Astrocyte of the cerebellum (primary cell): ENCODE data around the gene IQCE.

Source experiments
- DNase-seq: peaks from one replicate; pipeline ENCODE4 v3.0.0-alpha.2; 2011; ENCODE audit warnings: low read depth
- H3K4me3 ChIP-seq: 2 replicates; pipeline ENCODE4 v1.5.1; 2011; ENCODE audit warnings: mild to moderate bottlenecking, low read depth, low read length, moderate library complexity
- in situ Hi-C: cut with HindIII; loops from 2 replicates; pipeline ENCODE4 v1.10.0; 2017; ENCODE audit warnings: low sequenced_read_pairs
- TF ChIP-seq, protein P1 (sequence below): IDR thresholded peaks from 2 replicates; pipeline ENCODE4 v1.5.1; 2012; ENCODE audit warnings: low read length, low read depth, moderate library complexity, mild to moderate bottlenecking; ENCODE audit errors: missing control alignments

Gene IQCE

DNA sequence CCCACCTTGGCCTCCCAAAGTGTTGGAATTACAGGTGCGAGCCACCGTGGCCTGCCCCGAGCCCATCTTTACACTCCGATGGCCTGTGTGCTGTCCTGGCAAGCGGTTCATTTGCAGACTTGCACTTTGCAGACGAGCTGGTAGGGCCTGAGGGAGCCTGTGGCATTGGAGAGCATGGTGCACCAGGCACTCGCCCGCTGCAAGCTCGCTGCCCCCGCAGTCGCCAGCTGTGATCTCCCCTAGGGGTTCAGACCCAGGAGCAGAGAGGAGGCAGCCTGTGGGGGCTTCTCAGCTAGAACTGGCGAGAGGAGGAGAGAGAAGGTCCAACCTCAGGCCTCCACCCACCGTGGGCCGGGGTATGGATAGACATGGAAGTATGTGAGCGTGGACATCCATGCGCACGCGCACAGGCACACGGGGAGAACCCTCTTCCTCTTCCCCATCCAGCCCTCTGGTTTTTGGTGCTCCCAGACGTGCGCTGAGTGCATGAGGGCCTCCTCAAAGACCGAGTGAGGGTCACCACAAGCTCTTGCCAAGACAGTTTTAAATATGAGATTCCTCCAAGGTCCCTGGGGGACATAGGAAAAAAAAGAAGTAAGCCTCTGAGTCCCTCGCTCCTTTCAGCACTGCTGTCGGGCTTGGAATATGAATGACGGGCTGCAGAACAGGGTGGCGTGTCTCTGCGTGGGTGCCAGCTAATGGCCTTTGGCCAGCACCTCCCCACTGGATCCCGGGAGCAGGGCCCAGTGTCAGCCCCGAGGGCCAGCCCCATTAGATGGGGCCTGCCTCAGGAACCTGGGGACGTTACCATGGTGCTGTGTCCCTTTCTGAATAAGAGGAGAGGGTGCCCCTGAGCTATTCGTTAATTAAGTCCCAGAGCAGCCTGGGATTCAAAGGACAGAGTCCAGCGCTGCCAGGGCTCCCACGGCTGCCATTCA, 57.9 kb downstream of the IQCE start:
- in situ Hi-C loops: no loop called here
- DNase-seq: no peak
- no peak overlapping the region for H3K4me3 ChIP-seq
- TF ChIP-seq, protein P1, sequence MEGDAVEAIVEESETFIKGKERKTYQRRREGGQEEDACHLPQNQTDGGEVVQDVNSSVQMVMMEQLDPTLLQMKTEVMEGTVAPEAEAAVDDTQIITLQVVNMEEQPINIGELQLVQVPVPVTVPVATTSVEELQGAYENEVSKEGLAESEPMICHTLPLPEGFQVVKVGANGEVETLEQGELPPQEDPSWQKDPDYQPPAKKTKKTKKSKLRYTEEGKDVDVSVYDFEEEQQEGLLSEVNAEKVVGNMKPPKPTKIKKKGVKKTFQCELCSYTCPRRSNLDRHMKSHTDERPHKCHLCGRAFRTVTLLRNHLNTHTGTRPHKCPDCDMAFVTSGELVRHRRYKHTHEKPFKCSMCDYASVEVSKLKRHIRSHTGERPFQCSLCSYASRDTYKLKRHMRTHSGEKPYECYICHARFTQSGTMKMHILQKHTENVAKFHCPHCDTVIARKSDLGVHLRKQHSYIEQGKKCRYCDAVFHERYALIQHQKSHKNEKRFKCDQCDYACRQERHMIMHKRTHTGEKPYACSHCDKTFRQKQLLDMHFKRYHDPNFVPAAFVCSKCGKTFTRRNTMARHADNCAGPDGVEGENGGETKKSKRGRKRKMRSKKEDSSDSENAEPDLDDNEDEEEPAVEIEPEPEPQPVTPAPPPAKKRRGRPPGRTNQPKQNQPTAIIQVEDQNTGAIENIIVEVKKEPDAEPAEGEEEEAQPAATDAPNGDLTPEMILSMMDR: no peak

DNA sequence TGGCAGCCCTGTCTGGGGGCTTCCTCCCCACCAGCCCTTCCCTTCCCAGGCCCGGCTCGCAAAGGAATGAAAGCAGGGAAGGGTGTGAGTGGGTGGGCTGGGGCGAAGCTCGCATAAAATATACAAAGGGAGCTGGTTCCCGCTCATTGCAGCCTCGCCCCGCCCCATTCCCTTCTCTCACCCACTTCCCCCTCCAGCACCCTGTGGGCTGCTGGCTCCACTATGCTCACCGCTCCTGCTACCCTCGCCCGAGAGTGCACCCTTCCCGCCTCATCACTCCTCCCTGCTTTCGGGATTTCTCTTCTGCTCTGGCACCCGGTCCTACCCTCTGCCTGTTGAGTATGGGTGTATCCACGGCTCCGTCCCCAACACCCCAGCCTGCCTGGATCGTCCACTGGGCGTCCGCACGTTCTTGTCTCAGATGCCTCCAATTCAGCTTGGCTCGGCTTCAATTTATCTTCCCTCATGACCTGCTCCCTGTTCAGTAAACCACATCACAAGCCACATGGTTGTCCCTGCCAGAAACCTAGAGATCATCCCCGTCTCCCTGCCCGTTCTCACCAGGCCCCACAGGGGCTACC, 58.6 kb downstream of the IQCE start:
- no peak for DNase-seq
- TF ChIP-seq, protein P1: no peak
- H3K4me3 ChIP-seq: no peak overlapping the region

DNA sequence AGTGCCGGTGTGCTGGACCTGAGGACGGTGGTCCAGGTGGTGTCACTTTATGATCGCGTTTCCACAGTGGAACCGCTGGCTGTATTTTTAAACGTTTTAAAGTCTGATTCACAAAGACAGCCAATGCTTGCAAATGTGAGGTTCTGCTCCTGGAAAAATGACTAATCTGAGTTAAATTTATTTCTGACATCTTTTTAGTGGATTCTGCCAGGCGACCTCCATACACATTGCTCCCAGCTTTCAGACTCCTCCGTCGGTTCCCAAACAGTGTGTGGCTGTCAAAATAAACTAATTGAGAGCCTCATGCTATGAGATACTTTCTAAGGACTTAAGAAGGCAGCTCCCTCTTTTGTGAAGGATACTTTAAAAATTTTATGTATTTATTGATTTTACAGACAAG, 60.3 kb downstream of the IQCE start:
- no peak for DNase-seq
- H3K4me3 ChIP-seq: peak overlapping the region; percentile 2
- in situ Hi-C loops: no loop called here

More for the DNA sequence above, 58.6 kb downstream of the IQCE start:
- in situ Hi-C loops: no loop called here

DNA sequence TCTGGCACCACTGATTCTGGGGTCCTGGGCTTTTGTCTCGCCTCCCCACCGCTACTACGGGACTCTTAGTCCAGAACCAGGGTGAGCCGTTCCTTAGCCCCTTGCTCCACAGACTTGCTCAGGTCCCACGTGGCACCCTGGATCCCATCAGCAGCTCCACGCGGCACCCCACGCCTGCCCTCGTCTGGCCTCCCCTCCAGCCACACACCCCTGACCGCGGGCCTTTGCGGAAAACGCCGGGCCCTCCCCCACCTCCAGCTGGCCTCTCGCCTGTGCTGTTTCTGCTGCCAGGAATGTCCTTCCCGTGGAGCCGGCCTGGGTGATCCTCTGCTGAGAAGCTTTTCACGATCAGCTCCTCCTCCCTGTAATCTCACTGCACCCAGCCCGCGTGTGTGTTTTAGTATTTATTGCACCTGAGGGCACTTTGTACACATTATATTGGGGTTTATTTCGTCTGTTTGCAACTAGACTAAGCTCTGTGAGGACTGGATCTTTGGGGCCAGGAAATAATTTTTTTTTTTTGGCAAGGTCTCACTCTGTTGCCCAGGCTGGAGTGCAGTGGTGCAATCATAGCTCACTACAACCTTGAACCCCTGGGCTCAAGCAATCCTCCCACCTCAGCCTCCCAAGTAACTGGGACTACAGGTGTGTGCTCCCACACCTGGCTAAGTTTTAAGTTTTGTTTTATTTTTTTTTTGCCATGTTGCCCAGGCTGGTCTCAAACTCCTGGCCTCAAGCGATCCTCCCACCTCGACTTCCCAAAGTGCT, 62.5 kb downstream of the IQCE start:
- in situ Hi-C loops: no loop called here
- TF ChIP-seq, protein P1: no peak
- no peak for DNase-seq
- no peak overlapping the region for H3K4me3 ChIP-seq

More for the DNA sequence above, 60.3 kb downstream of the IQCE start:
- TF ChIP-seq, protein P1: no peak

DNA sequence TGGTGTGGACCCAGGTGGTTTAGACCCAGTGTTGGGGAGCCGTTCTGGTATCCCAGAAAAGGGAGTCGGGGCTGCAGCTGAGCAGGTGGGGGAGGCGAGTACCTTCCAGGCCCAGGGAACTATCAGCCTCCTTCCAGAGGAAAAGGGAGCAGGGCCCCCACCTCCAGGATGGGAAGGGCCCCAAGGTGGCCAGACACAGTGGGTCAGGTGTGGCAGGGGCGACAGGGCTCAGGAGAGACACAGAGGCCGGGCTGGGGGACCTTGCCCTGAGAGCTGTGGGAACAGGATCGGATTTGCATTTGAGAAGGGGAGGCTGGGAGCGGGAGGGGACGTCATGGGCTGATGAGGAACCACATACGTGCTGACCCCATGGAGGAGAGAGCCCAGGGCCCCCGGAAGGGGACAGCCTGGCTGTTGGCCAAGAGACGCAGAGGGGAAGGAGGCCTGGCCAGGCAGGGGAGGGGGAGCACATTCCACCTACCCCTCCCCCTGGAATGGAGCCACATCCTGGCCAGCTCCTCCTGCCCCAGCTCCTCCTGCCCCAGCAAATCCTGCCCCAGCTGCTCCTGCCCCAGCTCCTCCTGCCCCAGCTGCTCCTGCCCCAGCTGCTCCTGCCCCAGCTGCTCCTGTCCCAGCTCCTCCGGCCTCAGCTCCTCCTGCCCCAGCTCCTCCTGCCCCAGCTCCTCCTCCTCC, 63.3 kb downstream of the IQCE start:
- no peak for DNase-seq

More for the DNA sequence above, 63.3 kb downstream of the IQCE start:
- in situ Hi-C loops: no loop called here
- TF ChIP-seq, protein P1: no peak
- no peak overlapping the region for H3K4me3 ChIP-seq
